AG10803 (cell line): ENCODE results near the gene GGCX.

Source experiments
- DNase-seq: peaks from one replicate; pipeline ENCODE4 v3.0.0; 2010; ENCODE audit warnings: low read depth
- H3K4me3 ChIP-seq: 2 replicates; pipeline ENCODE4 v1.5.1; 2011; ENCODE audit warnings: mild to moderate bottlenecking, low read length, control low read depth
- CTCF ChIP-seq: conservative IDR thresholded peaks from 2 replicates; pipeline ENCODE4 v1.5.1; 2011; ENCODE audit warnings: mild to moderate bottlenecking, low read length, control low read depth, inconsistent platforms

Gene GGCX

GRCh38 chr2:85591563-85591962 is 30.3 kb upstream of the GGCX start:
- H3K4me3 ChIP-seq: no peak overlapping the region
- DNase-seq: no peak
- no peak for TF ChIP-seq CTCF

GRCh38 chr2:85590950-85591349 is 29.7 kb upstream of the GGCX start:
- TF ChIP-seq CTCF: no peak
- H3K4me3 ChIP-seq: no peak overlapping the region; the same call in 1 of the 2 replicates
- no peak for DNase-seq

GRCh38 chr2:85589982-85590791 is 28.9 kb upstream of the GGCX start:
- no peak overlapping the region for H3K4me3 ChIP-seq
- peak; percentile 98 for DNase-seq
- TF ChIP-seq CTCF: no peak

GRCh38 chr2:85589181-85589580 is 27.9 kb upstream of the GGCX start:
- DNase-seq: no peak
- H3K4me3 ChIP-seq: no peak overlapping the region
- TF ChIP-seq CTCF: no peak

- H3K4me3 ChIP-seq: no peak overlapping the region
Observed at GRCh38 chr2:85588645-85589044, 27.4 kb upstream of the GGCX start.

GRCh38 chr2:85588236-85588635 is 26.9 kb upstream of the GGCX start:
- TF ChIP-seq CTCF: no peak
- no peak overlapping the region for H3K4me3 ChIP-seq
- no peak for DNase-seq

More at GRCh38 chr2:85588645-85589044, 27.4 kb upstream of the GGCX start:
- TF ChIP-seq CTCF: no peak
- no peak for DNase-seq

GRCh38 chr2:85585781-85586105 is 24.4 kb upstream of the GGCX start:
- no peak for TF ChIP-seq CTCF
- peak overlapping the region; percentile 68 for H3K4me3 ChIP-seq
- DNase-seq: peak; percentile 85
